Esophagus mucosa (tissue), 1 donor: ENCODE data around the gene C1orf56. TPM values are rescaled to one million over a fixed set of nuclear protein-coding genes. Genes with fewer than 3 reads are reported as not detected.

ENCODE experiments used
- ATAC-seq: fragments of 200-7000 bp; cut with Tn5 transposase; one replicate; pipeline ENCODE4 v1.9.1; 2020
- total RNA-seq: library from RNA; stranded (reverse); gene quantifications from one replicate; pipeline ENCODE4 v1.2.4, GENCODE V29; 2023
- donor health status: DM: yes; HTN: yes; CAD: no.

Gene C1orf56
- total RNA-seq, 1 donor from 2014 or later = 1.3 TPM

DNA sequence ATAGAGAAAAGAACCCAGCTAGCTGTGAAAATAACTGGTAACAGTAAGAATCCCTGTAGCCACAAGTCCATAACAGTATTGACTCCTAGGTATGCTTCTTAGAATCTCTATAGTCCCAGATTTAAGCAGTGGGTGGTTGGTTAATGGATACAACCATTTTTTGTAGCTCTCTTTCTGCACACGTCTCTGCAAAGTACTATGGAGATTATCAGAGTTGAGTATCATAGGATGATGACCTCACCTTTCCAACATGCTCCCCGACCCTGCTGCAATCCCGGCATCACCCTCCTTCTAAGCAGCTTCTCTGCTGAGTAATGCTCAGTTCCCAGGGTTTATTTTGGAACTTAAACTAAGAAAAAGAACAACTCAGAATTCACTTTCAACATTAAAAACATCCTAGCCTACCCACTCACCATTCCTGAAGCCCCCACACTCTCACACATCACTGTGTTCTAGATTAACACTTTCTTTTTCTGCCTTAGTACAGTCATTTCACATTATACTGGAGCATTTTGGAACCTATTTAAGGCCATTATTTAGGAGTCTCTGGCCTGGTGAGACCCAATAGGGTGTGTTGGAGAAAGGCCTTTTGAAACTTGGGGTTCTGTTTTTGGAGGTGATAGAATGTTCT, 15.3 kb downstream of the C1orf56 start:
- ATAC-seq = no peak

- ATAC-seq = no peak
Observed at GRCh38 chr1:151065089-151065645, 17.6 kb downstream of the C1orf56 start.

DNA sequence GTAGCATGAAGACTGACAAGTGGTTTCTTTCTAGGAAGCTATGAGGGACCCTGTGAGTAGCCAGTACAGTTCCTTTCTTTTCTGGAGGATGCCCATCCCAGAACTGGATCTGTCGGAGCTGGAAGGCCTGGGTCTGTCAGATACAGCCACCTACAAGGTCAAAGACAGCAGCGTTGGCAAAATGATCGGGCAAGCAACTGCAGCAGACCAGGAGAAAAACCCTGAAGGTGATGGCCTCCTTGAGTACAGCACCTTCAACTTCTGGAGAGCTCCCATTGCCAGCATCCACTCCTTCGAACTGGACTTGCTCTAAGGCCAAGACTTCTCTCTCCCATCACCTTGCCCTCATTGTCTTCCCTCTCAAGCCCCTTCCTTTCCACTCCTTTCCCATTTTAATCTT, 19.6 kb downstream of the C1orf56 start:
- ATAC-seq = no peak

- ATAC-seq = no peak
Observed at GRCh38 chr1:151069103-151069486, 21.5 kb downstream of the C1orf56 start.

DNA sequence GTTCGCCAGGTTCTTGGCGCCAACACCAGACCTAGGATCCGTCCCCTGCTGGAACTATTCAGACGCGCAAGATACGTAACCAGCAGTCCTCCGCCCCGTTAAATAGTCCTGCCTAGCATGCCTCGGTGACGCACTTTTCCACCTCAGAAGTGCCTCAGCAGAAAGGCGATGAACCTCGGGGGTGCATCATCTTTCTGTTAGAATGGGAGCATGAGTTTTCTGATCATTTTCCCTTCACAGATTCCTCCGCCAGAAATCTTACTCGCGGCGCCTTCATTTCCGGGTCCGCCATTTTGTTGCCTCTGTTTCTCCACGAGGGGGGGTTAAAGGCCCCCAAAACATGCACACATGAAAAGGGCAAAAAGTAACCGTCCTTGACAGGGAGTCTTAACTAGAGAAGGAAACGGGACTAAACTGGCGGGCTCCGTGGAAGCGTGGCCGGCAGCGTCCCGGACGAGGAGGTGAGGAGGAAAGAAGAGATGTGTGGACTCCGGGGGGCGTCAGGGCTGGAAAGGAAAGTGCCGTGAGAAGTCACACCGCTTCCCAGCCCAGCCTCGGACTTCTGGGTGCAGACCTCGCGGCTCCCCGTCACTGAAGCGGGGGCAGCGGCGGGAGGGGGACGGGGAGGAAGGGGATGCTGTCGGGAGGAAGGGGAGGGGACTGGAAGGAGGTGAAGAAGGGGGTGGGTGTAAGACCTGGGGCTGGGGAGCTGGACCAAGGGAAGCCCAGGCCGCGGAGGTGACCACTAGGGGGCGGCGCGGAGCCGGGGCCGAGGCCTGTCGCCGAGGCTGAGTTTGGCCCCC, 23.1 kb downstream of the C1orf56 start, which contains the start of gene GABPB2:
Gene GABPB2 (plus strand): TSS at position 288 of the 803 bp plus-strand sequence. CDS start 17,429 bp downstream, outside the sequence.
- peak; percentile 89 for ATAC-seq

- ATAC-seq = no peak
Observed at GRCh38 chr1:151072224-151072623, 24.7 kb downstream of the C1orf56 start.

DNA sequence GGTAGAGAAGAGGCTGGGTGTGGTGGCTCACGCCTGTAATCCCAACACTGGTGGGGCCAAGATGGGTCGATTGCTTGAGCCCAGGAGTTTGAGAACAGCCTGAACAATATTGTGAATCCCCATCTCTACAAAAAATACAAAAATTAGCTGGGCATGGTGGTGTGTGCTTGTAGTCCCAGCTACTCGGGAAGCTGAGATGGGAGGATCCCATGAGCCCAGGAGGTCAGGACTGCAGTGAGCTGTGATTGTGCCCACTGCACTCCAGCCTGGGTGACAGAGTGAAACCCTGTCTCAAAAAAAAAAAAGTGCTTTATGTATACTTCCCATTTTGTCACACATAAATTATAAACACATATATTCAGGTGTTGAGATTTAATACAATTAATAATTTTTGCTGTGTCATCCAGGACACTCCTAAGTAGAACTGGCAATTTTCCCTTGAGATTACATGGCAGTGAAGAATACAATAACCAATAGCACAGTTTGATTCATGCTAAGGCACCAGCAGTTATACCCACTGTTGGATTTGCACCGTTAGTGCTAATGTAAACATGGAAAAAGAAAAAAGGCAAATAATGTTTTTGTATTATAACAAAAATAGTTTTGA, 38.5 kb downstream of the C1orf56 start:
- peak; percentile 42 for ATAC-seq

DNA sequence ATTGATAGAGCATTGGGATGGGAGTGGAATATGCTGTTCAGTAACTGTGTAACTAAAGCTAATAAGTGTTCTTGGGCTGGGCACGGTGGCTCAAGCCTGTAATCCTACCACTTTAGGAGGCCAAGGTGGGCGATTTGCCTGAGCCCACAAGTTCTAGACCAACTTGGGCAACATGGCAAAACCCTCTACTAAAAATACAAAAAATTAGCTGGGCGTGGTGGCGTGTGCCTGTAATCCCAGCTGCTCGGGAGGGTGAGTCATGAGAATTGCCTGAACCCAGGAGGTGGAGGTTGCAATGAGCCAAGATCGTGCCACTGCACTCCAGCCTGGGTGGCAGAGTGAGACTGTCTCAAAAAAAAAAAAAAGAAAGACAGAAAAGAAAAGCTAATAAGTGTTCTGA, 49.9 kb downstream of the C1orf56 start:
- peak; percentile 10 for ATAC-seq

GRCh38 chr1:151098126-151098525, 50.6 kb downstream of the C1orf56 start:
- ATAC-seq = no peak

Other genes with a start within 250 kb of the C1orf56 start
- gene CTSK, start 239.5 kb upstream of the C1orf56 start, total RNA-seq = 7.7 TPM
- gene ARNT, start 171.2 kb upstream of the C1orf56 start, total RNA-seq = 17.7 TPM
- gene CTXND2, start 160.6 kb upstream of the C1orf56 start, total RNA-seq = not detected
- gene SETDB1, start 121.4 kb upstream of the C1orf56 start, total RNA-seq = 24.3 TPM
- 49.8 TPM for gene CERS2, start 72.9 kb upstream of the C1orf56 start, total RNA-seq
- gene ANXA9, start 65.5 kb upstream of the C1orf56 start, total RNA-seq = 0.40 TPM
- gene MINDY1, start 40.8 kb upstream of the C1orf56 start, total RNA-seq = 33.4 TPM
- 14.3 TPM for gene PRUNE1, start 39.3 kb upstream of the C1orf56 start, total RNA-seq
- gene BNIPL, start 11.2 kb upstream of the C1orf56 start, total RNA-seq = 55.8 TPM
- gene CDC42SE1, start 11.9 kb downstream of the C1orf56 start, total RNA-seq = 118 TPM
- 0.80 TPM for gene MLLT11, start 12.6 kb downstream of the C1orf56 start, total RNA-seq
- 10.6 TPM for gene GABPB2, start 23.0 kb downstream of the C1orf56 start, total RNA-seq
- 0.88 TPM for gene SEMA6C, start 98.9 kb downstream of the C1orf56 start, total RNA-seq
- not detected for gene TNFAIP8L2, start 108.9 kb downstream of the C1orf56 start, total RNA-seq
- 5.0 TPM for gene LYSMD1, start 118.2 kb downstream of the C1orf56 start, total RNA-seq
- gene SCNM1, start 118.4 kb downstream of the C1orf56 start, total RNA-seq = 30.6 TPM
- not detected for gene TMOD4, start 128.2 kb downstream of the C1orf56 start, total RNA-seq
- gene VPS72, start 142.4 kb downstream of the C1orf56 start, total RNA-seq = 28.2 TPM
- 28.2 TPM for gene PIP5K1A, start 150.8 kb downstream of the C1orf56 start, total RNA-seq
- gene PSMD4, start 207.0 kb downstream of the C1orf56 start, total RNA-seq = 126 TPM
- 12.6 TPM for gene ZNF687, start 234.5 kb downstream of the C1orf56 start, total RNA-seq